GM18951 (cell line): ENCODE results near the gene GRID1.

ENCODE experiments used
- POLR2A ChIP-seq: IDR thresholded peaks from 4 replicates; pipeline ENCODE4 v1.6.1; 2011; ENCODE audit warnings: mild to moderate bottlenecking; ENCODE audit not compliant: insufficient read length, insufficient read depth; ENCODE audit errors: extremely low read depth
- in situ Hi-C: fragments of 300-500 bp; cut with MboI; formaldehyde crosslinking; loops from one replicate; pipeline ENCODE4 v1.12.0; 2022; ENCODE audit warnings: low sequenced_read_pairs, mixed read lengths, inconsistent platforms; ENCODE audit not compliant: unreplicated experiment

Gene GRID1

GRCh38 chr10:86370006-86370585 is 3.5 kb upstream of the GRID1 start:
- no peak for TF ChIP-seq POLR2A
- in situ Hi-C loops, result no loop called here

GRCh38 chr10:86368987-86369386 is 2.4 kb upstream of the GRID1 start:
- in situ Hi-C loops, result no loop called here
- TF ChIP-seq POLR2A, result no peak

GRCh38 chr10:86368046-86368445 is 1.5 kb upstream of the GRID1 start:
- no peak for TF ChIP-seq POLR2A
- in situ Hi-C loops, result no loop called here

GRCh38 chr10:86367152-86367951 is 757 bp upstream of the GRID1 start:
- in situ Hi-C loops, result no loop called here
- TF ChIP-seq POLR2A, result no peak

GRCh38 chr10:86366902-86367151 is 232 bp upstream of the GRID1 start:
- in situ Hi-C loops, result no loop called here
- TF ChIP-seq POLR2A, result no peak

GRCh38 chr10:86365346-86366032 is 1.1 kb downstream of the GRID1 start:
- TF ChIP-seq POLR2A, result no peak
- in situ Hi-C loops, result no loop called here

GRCh38 chr10:86364491-86365345 is 1.9 kb downstream of the GRID1 start:
- no peak for TF ChIP-seq POLR2A
- in situ Hi-C loops, result no loop called here

GRCh38 chr10:86363833-86364490 is 2.6 kb downstream of the GRID1 start:
- in situ Hi-C loops, result no loop called here
- TF ChIP-seq POLR2A, result no peak

- in situ Hi-C loops, result no loop called here
- no peak for TF ChIP-seq POLR2A
Measured at GRCh38 chr10:86363184-86363832, 3.3 kb downstream of the GRID1 start.

- in situ Hi-C loops, result no loop called here
- TF ChIP-seq POLR2A, result no peak
Measured at GRCh38 chr10:86362586-86363183, 3.9 kb downstream of the GRID1 start.

- TF ChIP-seq POLR2A, result no peak
- in situ Hi-C loops, result no loop called here
Measured at GRCh38 chr10:86362129-86362527, 4.5 kb downstream of the GRID1 start.
